Stomach (tissue), 19 donors: ENCODE measurements around the gene SEL1L. TPM values are rescaled to one million over a fixed set of nuclear protein-coding genes. Genes with fewer than 3 reads are reported as not detected.

ENCODE experiments used
- DNase-seq, 2 donors: peaks; one replicate each; pipeline versions ENCODE4 v3.0.0 to v3.0.0-alpha.2; 2013 to 2019
- H3K27ac ChIP-seq, 5 donors: fragments of 200-600 bp in 4 of 5; sonication (generic) in 4 of 5; one replicate each; pipeline ENCODE4 v1.5.1; 2013 to 2019; ENCODE audit warnings: mild to moderate bottlenecking in 1 of 5, moderate library complexity in 1 of 5
- H3K27me3 ChIP-seq, 3 donors: fragments of 200-600 bp; sonication (generic); one replicate each; pipeline ENCODE4 v1.5.1; 2017 to 2019; ENCODE audit warnings: mixed run types in 1 of 3
- H3K36me3 ChIP-seq, 4 donors: fragments of 200-600 bp; sonication (generic); 1 replicate in 3 of 4; 2 replicates in 1 of 4; pipeline ENCODE4 v1.5.1; 2016 to 2019
- H3K4me1 ChIP-seq, 4 donors: fragments of 200-600 bp; sonication (generic); one replicate each; pipeline ENCODE4 v1.5.1; 2016 to 2019
- H3K4me3 ChIP-seq, 4 donors: fragments of 200-600 bp; sonication (generic) in 3 of 4; one replicate each; pipeline ENCODE4 v1.5.1; 2016 to 2019; ENCODE audit warnings: mild to moderate bottlenecking in 1 of 4
- H3K9me3 ChIP-seq, 4 donors: fragments of 200-600 bp; sonication (generic); one replicate each; pipeline ENCODE4 v1.5.1; 2016 to 2019
- EP300 ChIP-seq: sonication (generic); formaldehyde crosslinking; IDR thresholded peaks from one replicate; pipeline ENCODE4 v1.6.1; 2017; ENCODE audit warnings: antibody characterized with exemption
- POLR2A ChIP-seq, 4 donors: fragments of 450-650 bp; IDR thresholded peaks; one replicate each; pipeline ENCODE4 v1.6.1; 2016; ENCODE audit warnings: antibody characterized with exemption in 4 of 4, control low read depth in 2 of 4, mild to moderate bottlenecking in 1 of 4, moderate library complexity in 1 of 4
- POLR2AphosphoS5 ChIP-seq, 3 donors: sonication (generic); formaldehyde crosslinking; IDR thresholded peaks; one replicate each; pipeline ENCODE4 v1.6.1; 2016; ENCODE audit warnings: antibody characterized with exemption in 3 of 3
- WGBS, 5 donors: extraction: QIAGEN DNeasy Blood & Tissue Kit in 3 of 5; methylation state at CpG; one replicate each; pipeline versions ENCODE4 v1.1.5 to v1.1.7; 2013 to 2018; 5-methylcytosine and 5-hydroxymethylcytosine counted together
- intact Hi-C: fragments of 100-400 bp; cut with DNase I; formaldehyde crosslinking; loops from one replicate; pipeline ENCODE4 v1.15.1; 2023; ENCODE audit warnings: low total_unique reads
- long read RNA-seq, 10 donors: transcript quantifications; one replicate each; lab custom pipeline, GENCODE V29; 2026
- polyA plus RNA-seq, 3 donors: library from polyadenylated mRNA; stranded (reverse); fragments of 200-250 nt; gene quantifications; one replicate each; pipeline ENCODE4 v1.2.3, GENCODE V29; 2013
- total RNA-seq, 5 donors: library from RNA; depleted of rRNA; stranded (reverse); fragments of >200 nt; gene quantifications; one replicate each; pipeline versions ENCODE4 v1.1.0 to v1.2.3, GENCODE V29; 2014 to 2016
- TF ChIP-seq, protein P1 (sequence below), 7 experiments: fragments of 450-650 bp in 4 of 7; fragments of 200-600 bp in 3 of 7; sonication (generic) in 3 of 7; IDR thresholded peaks; one replicate each; pipeline ENCODE4 v1.5.1; 2016 to 2019; ENCODE audit warnings: antibody characterized with exemption in 7 of 7, control low read depth in 2 of 7, mild to moderate bottlenecking in 1 of 7
- donor health status: healthy with polysubstance abuse.
- donor health status: Bipolar disorder and iron deficiency.
- donor health status: healthy.

The SEL1L gene
- total RNA-seq: 100 to 1,000 TPM in 2 of 5 donors, 10 to 100 TPM in 3; 11.0 to 175 (median 42.2) TPM
- 10 to 100 TPM in 1 of 3 donors, 1 to 10 TPM in 2; 5.0 to 10.0 (median 9.3) TPM for polyA plus RNA-seq
- long read RNA-seq, donor 1, full-length matches to known transcripts: 4 of 30 reads
- long read RNA-seq, donor 1, partial matches to known transcripts: 26 of 30 reads
- long read RNA-seq, donor 1, other reads (novel, unspliced or antisense): 0 of 30 reads
- long read RNA-seq, donor 2, full-length matches to known transcripts: 5 of 5 reads
- long read RNA-seq, donor 2, partial matches to known transcripts: 0 of 5 reads
- long read RNA-seq, donor 2, other reads (novel, unspliced or antisense): 0 of 5 reads
- long read RNA-seq, donor 3, full-length matches to known transcripts: 3 of 8 reads
- long read RNA-seq, donor 3, partial matches to known transcripts: 5 of 8 reads
- long read RNA-seq, donor 3, other reads (novel, unspliced or antisense): 0 of 8 reads
- long read RNA-seq, donor 4: 0 reads
- long read RNA-seq, donor 5, full-length matches to known transcripts: 3 of 3 reads
- long read RNA-seq, donor 5, partial matches to known transcripts: 0 of 3 reads
- long read RNA-seq, donor 5, other reads (novel, unspliced or antisense): 0 of 3 reads
- long read RNA-seq, donor 6, full-length matches to known transcripts: 9 of 45 reads
- long read RNA-seq, donor 6, partial matches to known transcripts: 36 of 45 reads
- long read RNA-seq, donor 6, other reads (novel, unspliced or antisense): 0 of 45 reads
- long read RNA-seq, donor 7, full-length matches to known transcripts: 3 of 3 reads
- long read RNA-seq, donor 7, partial matches to known transcripts: 0 of 3 reads
- long read RNA-seq, donor 7, other reads (novel, unspliced or antisense): 0 of 3 reads
- long read RNA-seq, donor 8, full-length matches to known transcripts: 1 of 1 reads
- long read RNA-seq, donor 8, partial matches to known transcripts: 0 of 1 reads
- long read RNA-seq, donor 8, other reads (novel, unspliced or antisense): 0 of 1 reads
- long read RNA-seq, donor 9, full-length matches to known transcripts: 1 of 1 reads
- long read RNA-seq, donor 9, partial matches to known transcripts: 0 of 1 reads
- long read RNA-seq, donor 9, other reads (novel, unspliced or antisense): 0 of 1 reads
- long read RNA-seq, donor 10: 0 reads

DNA sequence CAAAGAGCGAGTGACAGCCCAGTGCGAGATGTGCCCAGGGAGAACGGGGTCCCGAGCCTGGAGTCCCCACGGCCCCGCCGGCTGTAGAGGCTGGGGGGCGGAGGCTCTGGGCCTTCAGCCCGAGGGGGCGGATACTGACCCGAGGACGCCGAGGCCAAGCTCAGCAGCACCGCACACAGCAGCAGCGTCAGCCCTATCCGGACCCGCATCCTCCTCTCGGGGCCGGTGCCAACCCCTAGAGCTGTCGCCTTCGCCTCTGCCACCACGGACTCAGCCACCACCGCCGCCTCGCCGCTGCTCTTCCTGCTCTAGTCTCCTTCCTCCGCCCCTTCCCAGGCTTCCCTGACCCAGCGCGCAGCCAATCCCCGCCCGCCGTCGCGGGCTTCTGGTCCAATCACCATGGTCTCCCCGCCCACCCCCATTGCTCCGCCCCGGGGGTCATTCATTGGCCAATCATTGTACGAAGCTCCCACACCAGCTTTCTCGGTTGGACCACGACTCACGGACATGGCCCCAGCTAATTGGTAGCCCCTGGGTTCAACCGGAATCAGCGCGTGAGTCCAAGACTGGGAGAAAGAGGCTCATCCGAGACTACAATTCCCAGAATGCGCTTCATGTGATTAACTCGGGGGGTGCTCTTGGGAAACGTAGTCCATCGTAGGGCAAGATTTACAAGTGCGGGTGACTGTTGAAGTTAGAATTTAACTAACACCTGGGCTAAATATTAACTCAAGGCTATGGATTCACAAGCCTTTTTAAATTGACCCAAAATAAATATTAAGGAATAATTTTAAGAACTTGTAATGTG lies at the start of gene SEL1L:
SEL1L (minus strand) TSS at position 318 of the 808 bp plus-strand sequence; CDS start at position 209, 109 bp downstream.
- WGBS, 5 donors: 0% methylated on average over 36 to 50 of the region's 50 CpGs
- Histone ChIP-seq H3K36me3 (peaks cover 0 to 3% (median 0%) of the 10 kb centered on the region in 4 donors), H3K27me3 (no peaks in the 10 kb centered on the region), H3K27ac (peak within 1 kb of the TSS; percentile 78 to 87 (median 83)), H3K4me3 (peak within 1 kb of the TSS; percentile 72 to 99 (median 91)), H3K9me3 (peaks cover 0 to 6% (median 0%) of the 10 kb centered on the region in 4 donors), H3K4me1 (peaks cover 11 to 70% (median 67%) of the 10 kb centered on the region in 4 donors)
- peak; percentile 30 to 92 (median 80) for TF ChIP-seq POLR2AphosphoS5 (IDR thresholded peaks at IDR 0.05)
- TF ChIP-seq POLR2A (IDR thresholded peaks at IDR 0.05): peak in 2 of 4 donors; percentile 38 to 44
- TF ChIP-seq, protein P1, sequence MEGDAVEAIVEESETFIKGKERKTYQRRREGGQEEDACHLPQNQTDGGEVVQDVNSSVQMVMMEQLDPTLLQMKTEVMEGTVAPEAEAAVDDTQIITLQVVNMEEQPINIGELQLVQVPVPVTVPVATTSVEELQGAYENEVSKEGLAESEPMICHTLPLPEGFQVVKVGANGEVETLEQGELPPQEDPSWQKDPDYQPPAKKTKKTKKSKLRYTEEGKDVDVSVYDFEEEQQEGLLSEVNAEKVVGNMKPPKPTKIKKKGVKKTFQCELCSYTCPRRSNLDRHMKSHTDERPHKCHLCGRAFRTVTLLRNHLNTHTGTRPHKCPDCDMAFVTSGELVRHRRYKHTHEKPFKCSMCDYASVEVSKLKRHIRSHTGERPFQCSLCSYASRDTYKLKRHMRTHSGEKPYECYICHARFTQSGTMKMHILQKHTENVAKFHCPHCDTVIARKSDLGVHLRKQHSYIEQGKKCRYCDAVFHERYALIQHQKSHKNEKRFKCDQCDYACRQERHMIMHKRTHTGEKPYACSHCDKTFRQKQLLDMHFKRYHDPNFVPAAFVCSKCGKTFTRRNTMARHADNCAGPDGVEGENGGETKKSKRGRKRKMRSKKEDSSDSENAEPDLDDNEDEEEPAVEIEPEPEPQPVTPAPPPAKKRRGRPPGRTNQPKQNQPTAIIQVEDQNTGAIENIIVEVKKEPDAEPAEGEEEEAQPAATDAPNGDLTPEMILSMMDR (IDR thresholded peaks at IDR 0.05): no peak
- peak; percentile 99 to 100 for DNase-seq
- intact Hi-C loops: no loop called here

DNA sequence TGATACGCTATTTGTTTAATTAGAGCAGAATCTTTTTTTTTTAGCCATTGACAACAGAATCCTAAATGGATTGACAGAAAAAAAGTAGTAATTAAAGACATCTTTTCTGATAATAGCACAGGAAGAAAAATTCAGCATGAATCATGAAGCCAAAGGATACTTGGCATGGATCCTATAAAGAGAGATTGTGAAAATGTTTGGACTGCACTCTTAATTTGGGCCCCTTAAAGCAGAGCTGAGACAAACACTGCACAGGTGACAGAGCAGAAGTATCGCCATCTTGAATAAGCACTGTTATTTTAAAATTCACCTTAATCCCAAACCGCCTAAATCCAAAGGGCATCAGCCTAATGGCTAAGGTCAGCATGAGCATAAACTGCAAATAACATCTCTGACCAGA lies 48.8 kb upstream of the SEL1L start:
- 68 to 89% (median 76%) methylated on average over 3 of the region's 3 CpGs for WGBS, 5 donors
- Histone ChIP-seq H3K36me3 (no peaks in the 10 kb centered on the region), H3K9me3 (no peaks in the 10 kb centered on the region), H3K27me3 (no peaks in the 10 kb centered on the region), H3K4me1 (no peaks in the 10 kb centered on the region), H3K27ac (no peak overlapping the region), H3K4me3 (no peak overlapping the region)
- intact Hi-C loops: no loop called here
- TF ChIP-seq POLR2AphosphoS5 (IDR thresholded peaks at IDR 0.05) (no peak), EP300 (no peak), POLR2A (IDR thresholded peaks at IDR 0.05) (no peak)
- TF ChIP-seq, protein P1 (IDR thresholded peaks at IDR 0.05): no peak
- DNase-seq: no peak

DNA sequence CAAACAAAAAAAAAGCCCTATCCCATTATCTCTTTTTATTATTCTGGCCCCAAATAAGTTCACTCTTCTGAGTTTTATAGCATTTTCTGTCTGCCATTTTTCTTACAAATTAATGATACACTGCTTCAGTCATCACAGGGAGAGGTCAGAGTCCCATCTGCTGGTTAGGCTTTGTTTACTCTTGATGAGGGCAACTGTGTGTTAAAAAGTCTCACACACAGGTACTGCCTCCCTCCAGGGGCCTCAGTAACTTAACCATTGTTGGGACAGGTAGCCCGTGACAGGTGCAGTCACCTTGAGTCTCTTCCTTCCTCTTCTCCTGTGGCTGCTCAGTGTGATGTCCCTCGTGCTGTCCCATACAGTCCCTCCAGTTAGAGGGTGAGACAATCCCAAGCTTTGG lies 45.5 kb upstream of the SEL1L start:
- 59 to 89% (median 70%) methylated on average over 2 of the region's 2 CpGs for WGBS, 5 donors

More for the DNA sequence above, 45.5 kb upstream of the SEL1L start:
- Histone ChIP-seq H3K9me3 (no peaks in the 10 kb centered on the region), H3K27me3 (no peaks in the 10 kb centered on the region), H3K27ac (no peak overlapping the region), H3K4me1 (no peaks in the 10 kb centered on the region), H3K36me3 (no peaks in the 10 kb centered on the region), H3K4me3 (no peak overlapping the region)
- intact Hi-C loops: no loop called here
- no peak for DNase-seq
- TF ChIP-seq POLR2AphosphoS5 (IDR thresholded peaks at IDR 0.05) (no peak), POLR2A (IDR thresholded peaks at IDR 0.05) (no peak), EP300 (no peak)
- TF ChIP-seq, protein P1 (IDR thresholded peaks at IDR 0.05): no peak
